Measurements from ENCODE around the gene CYTH1.

GRCh38 chr17:78824240-78824639, 42.2 kb upstream of the CYTH1 start:
- TF ChIP-seq CTCF (IDR thresholded peaks at IDR 0.05) (no peak), EZH2 (IDR thresholded peaks at IDR 0.05; ENCODE audit: borderline replicate concordance, insufficient read depth, low read depth, low read length, poor library complexity, severe bottlenecking) (no peak)

Data from B cell (primary cell).